IgD-negative memory B cell (primary cell): Measurements from ENCODE around the gene CCDC196. TPM values are rescaled to one million over a fixed set of nuclear protein-coding genes. Genes with fewer than 3 reads are reported as not detected.

Experiments
- polyA plus RNA-seq: library from polyadenylated mRNA; unstranded; fragments of 300-500 nt; fragmentation: Illumina TruSeq; gene quantifications from one replicate; pipeline ENCODE4 v1.2.3, GENCODE V29; 2021

CCDC196 gene
- polyA plus RNA-seq, 1 donor from 2014 or later = not detected

Other genes with a start within 250 kb of the CCDC196 start
- gene GPHN, start 21.8 kb downstream of the CCDC196 start, polyA plus RNA-seq = 5.9 TPM